BLaER1 (cell line): ENCODE measurements around the gene GPLD1.
"Not testable (repeated sequence)": the region's sequence is repeated elsewhere in the genome, so short reads cannot be mapped to it uniquely, and the experiment has no call there.

Experiments
- H3K27ac ChIP-seq: shearing (Covaris generic); formaldehyde crosslinking; 2 replicates; pipeline ENCODE4 v1.8.1; 2022
- H3K27me3 ChIP-seq: shearing (Covaris generic); formaldehyde crosslinking; 2 replicates; pipeline ENCODE4 v1.8.1; 2022
- H3K36me3 ChIP-seq: shearing (Covaris generic); formaldehyde crosslinking; 2 replicates; pipeline ENCODE4 v1.8.1; 2022
- H3K4me1 ChIP-seq: shearing (Covaris generic); formaldehyde crosslinking; 2 replicates; pipeline ENCODE4 v1.8.1; 2022
- H3K4me2 ChIP-seq: shearing (Covaris generic); formaldehyde crosslinking; 2 replicates; pipeline ENCODE4 v1.8.1; 2022
- H3K4me3 ChIP-seq: shearing (Covaris generic); formaldehyde crosslinking; 2 replicates; pipeline ENCODE4 v1.8.1; 2022
- H3K9ac ChIP-seq: shearing (Covaris generic); formaldehyde crosslinking; 2 replicates; pipeline ENCODE4 v1.8.1; 2022
- H3K9me3 ChIP-seq: shearing (Covaris generic); formaldehyde crosslinking; 2 replicates; pipeline ENCODE4 v1.8.1; 2022
- H4K20me1 ChIP-seq: shearing (Covaris generic); formaldehyde crosslinking; 2 replicates; pipeline ENCODE4 v1.8.1; 2022
- Cebpa-rat ChIP-seq: shearing (Covaris generic); IDR thresholded peaks from 2 replicates; pipeline ENCODE4 v1.8.1; 2022

Gene GPLD1

GRCh38 chr6:24403501-24403824 is 85.9 kb downstream of the GPLD1 start:
- peak overlapping the region; percentile 76 for H3K9ac ChIP-seq
- peaks cover 28% of the 10 kb centered on the region for H4K20me1 ChIP-seq
- no peak overlapping the region for H3K27ac ChIP-seq
- H3K36me3 ChIP-seq, result peaks cover 15% of the 10 kb centered on the region
- peak overlapping the region; percentile 76 for H3K4me2 ChIP-seq
- TF ChIP-seq Cebpa-rat, result no peak
- peak overlapping the region; percentile 73 for H3K4me3 ChIP-seq
- peaks cover 13% of the 10 kb centered on the region; the same call in 1 of the 2 replicates for H3K9me3 ChIP-seq
- peaks cover 18% of the 10 kb centered on the region; the same call in 1 of the 2 replicates for H3K4me1 ChIP-seq
- H3K27me3 ChIP-seq, result peaks cover 53% of the 10 kb centered on the region

- Histone ChIP-seq H3K36me3 (peaks cover 13% of the 10 kb centered on the region), H3K4me3 (peak within 1 kb of the TSS; percentile 73), H3K4me1 (peaks cover 18% of the 10 kb centered on the region; the same call in 1 of the 2 replicates), H3K4me2 (peak within 1 kb of the TSS; percentile 76), H3K27me3 (peaks cover 53% of the 10 kb centered on the region), H3K27ac (peak within 1 kb of the TSS; percentile 48), H3K9ac (peak within 1 kb of the TSS; percentile 76), H4K20me1 (peaks cover 26% of the 10 kb centered on the region), H3K9me3 (peaks cover 13% of the 10 kb centered on the region; the same call in 1 of the 2 replicates)
- TF ChIP-seq Cebpa-rat, result no peak
Measured at GRCh38 chr6:24402697-24403500, 86.5 kb downstream of the GPLD1 start, which contains the start of gene MRS2. MRS2 (plus strand) TSS chr6:24402936; CDS start chr6:24403047, 111 bp downstream.

GRCh38 chr6:24401458-24401857 is 87.9 kb downstream of the GPLD1 start:
- Histone ChIP-seq H4K20me1 (peaks cover 21% of the 10 kb centered on the region), H3K27ac (no peak overlapping the region), H3K4me3 (no peak overlapping the region), H3K9me3 (peaks cover 21% of the 10 kb centered on the region), H3K9ac (no peak overlapping the region), H3K4me1 (peaks cover 18% of the 10 kb centered on the region; the same call in 1 of the 2 replicates), H3K4me2 (no peak overlapping the region), H3K36me3 (peaks cover 8% of the 10 kb centered on the region; the same call in 1 of the 2 replicates), H3K27me3 (peaks cover 53% of the 10 kb centered on the region)
- TF ChIP-seq Cebpa-rat, result no peak

DNA sequence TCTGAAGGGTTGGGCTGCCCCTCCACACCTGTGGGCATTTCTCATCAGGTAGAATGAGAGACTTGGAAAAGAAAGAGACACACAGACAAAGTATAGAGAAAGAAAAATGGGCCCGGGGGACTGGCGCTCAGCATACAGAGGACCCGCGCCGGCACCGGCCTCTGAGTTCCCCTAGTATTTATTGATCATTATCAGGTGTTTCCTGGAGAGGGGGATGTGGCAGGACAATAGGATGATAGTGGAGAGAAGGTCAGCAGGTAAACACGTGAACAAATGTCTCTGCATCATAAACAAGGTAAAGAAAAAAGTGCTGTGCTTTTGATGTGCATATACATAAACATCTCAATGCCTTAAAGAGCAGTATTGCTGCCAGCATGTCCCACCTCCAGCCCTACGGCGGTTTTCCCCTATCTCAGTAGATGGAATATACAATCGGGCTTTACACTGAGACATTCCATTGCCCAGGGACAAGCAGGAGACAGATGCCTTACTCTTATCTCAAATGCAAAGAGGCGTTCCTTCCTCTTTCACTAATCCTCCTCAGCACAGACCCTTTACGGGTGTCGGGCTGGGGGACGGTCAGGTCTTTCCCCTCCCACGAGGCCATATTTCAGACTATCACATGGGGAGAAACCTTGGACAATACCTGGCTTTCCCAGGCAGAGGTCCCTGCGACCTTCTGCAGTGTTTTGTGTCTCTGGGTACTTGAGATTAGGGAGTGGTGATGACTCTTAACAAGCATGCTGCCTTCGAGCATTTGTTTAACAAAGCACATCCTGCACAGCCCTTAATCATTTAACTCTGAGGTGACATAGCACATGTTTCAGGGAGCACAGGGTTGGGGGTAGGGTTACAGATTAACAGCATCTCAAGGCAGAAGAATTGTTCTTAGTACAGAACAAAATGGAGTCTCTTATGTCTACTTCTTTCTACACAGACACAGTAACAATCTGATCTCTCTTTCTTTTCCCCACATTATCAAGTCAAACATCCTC is 89.0 kb downstream of the GPLD1 start:
- peaks cover 21% of the 10 kb centered on the region for H4K20me1 ChIP-seq
- not testable (repeated sequence) for H3K27ac ChIP-seq, H3K4me3 ChIP-seq, H3K36me3 ChIP-seq, H3K4me2 ChIP-seq, H3K9ac ChIP-seq
- H3K4me1 ChIP-seq, result peaks cover 18% of the 10 kb centered on the region; the same call in 1 of the 2 replicates
- peaks cover 32% of the 10 kb centered on the region for H3K9me3 ChIP-seq
- peaks cover 53% of the 10 kb centered on the region for H3K27me3 ChIP-seq

DNA sequence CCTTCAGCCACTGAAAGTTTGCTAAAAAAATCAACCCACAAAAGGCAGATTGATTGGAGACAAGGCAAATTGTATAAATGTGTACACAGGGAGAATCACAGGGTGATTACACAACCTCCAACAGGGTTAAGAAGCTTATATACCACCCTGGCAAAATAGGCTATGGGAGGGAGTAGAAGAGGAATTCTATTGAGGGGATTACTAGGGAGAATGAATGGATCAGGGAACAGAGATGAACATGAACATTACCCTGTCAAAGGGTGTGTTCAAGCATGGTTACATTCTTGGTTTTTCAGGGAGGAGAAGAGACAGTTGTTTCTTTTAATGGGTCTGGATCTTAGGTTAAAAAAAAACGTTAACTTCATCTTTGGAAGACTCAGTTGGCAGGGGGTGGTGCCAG is 91.7 kb downstream of the GPLD1 start:
- Histone ChIP-seq H4K20me1 (no peaks in the 10 kb centered on the region), H3K9me3 (peaks cover 25% of the 10 kb centered on the region), H3K4me3 (no peak overlapping the region), H3K36me3 (no peaks in the 10 kb centered on the region), H3K27ac (no peak overlapping the region), H3K9ac (no peak overlapping the region), H3K4me1 (0 out of 2 replicates have a peak, but pooled peaks cover 7% of the 10 kb centered on the region), H3K4me2 (no peak overlapping the region), H3K27me3 (peaks cover 41% of the 10 kb centered on the region)
- no peak for TF ChIP-seq Cebpa-rat

DNA sequence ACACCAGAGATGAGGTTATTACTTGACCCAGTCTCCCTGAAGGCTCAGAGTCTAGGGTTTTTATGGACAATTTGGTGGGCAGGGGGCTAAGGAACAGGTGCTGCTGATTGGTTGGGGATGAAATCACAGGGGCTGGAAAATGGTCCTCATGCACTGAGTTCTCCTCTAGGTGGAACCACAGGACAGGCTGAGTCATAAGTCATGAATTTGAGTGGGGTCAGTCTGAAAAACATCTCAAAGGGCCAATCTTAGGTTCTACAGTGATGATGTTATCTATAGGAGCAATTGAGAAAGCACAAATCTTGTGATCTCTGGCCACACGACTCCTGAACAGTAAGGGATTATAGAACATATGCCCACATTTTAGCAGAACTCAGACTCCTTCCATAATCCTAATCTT is 92.6 kb downstream of the GPLD1 start:
- TF ChIP-seq Cebpa-rat, result no peak
- H3K9ac ChIP-seq, result no peak overlapping the region
- H3K4me2 ChIP-seq, result no peak overlapping the region
- H3K4me3 ChIP-seq, result no peak overlapping the region
- H3K27ac ChIP-seq, result no peak overlapping the region
- no peaks in the 10 kb centered on the region for H3K36me3 ChIP-seq
- peaks cover 23% of the 10 kb centered on the region for H3K9me3 ChIP-seq
- no peaks in the 10 kb centered on the region; the same call in 1 of the 2 replicates for H4K20me1 ChIP-seq
- H3K4me1 ChIP-seq, result peaks cover 8% of the 10 kb centered on the region
- peaks cover 32% of the 10 kb centered on the region for H3K27me3 ChIP-seq

- Histone ChIP-seq H3K27ac (no peak overlapping the region), H3K27me3 (peaks cover 14% of the 10 kb centered on the region), H3K9me3 (peaks cover 20% of the 10 kb centered on the region), H3K4me1 (peaks cover 16% of the 10 kb centered on the region), H3K4me2 (no peak overlapping the region), H3K4me3 (no peak overlapping the region), H4K20me1 (no peaks in the 10 kb centered on the region; the same call in 1 of the 2 replicates), H3K36me3 (no peaks in the 10 kb centered on the region), H3K9ac (no peak overlapping the region)
- TF ChIP-seq Cebpa-rat, result no peak
Measured at GRCh38 chr6:24394780-24395437, 94.5 kb downstream of the GPLD1 start.

DNA sequence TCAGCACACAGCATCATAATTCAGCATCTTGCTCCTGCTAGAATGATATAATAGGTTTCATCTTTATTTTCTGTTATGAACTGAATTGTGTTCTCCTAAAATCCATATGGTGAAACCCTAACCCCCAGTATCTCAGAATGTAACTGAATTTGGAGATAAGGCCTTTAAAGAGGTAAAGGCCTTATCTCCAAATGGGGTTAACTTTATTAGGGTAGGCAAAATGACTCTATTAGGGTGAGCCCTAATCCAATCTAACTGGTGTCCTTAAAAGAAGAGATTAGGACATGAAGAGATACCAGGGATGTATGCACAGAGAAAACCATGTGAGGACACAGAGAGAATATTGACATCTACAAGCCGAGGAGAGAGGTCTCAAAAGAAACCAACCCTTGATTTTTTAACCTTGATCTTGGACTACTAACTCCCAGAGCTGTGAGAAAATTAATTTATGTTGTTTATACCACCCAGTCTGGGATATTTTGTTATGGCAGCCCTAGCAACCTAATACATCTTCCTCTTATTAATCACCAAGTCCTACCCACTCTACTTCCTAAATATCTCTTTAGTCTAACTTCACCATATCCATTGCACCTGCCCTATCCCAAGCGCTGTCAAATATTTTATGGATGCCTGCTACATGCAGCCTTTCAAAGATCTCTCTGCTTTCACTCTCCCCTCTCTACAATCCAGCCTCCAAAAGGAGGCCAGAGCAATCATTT is 95.2 kb downstream of the GPLD1 start:
- H3K27me3 ChIP-seq, result peaks cover 7% of the 10 kb centered on the region; the same call in 1 of the 2 replicates
- no peak overlapping the region for H3K27ac ChIP-seq
- H3K9me3 ChIP-seq, result peaks cover 20% of the 10 kb centered on the region
- no peak overlapping the region for H3K4me2 ChIP-seq
- H3K4me3 ChIP-seq, result no peak overlapping the region
- H3K9ac ChIP-seq, result no peak overlapping the region
- no peak for TF ChIP-seq Cebpa-rat
- no peaks in the 10 kb centered on the region for H3K36me3 ChIP-seq
- peaks cover 16% of the 10 kb centered on the region for H3K4me1 ChIP-seq
- no peaks in the 10 kb centered on the region; the same call in 1 of the 2 replicates for H4K20me1 ChIP-seq
